Iris pigment epithelial cell (primary cell): ENCODE measurements around the gene PCDH20.
A peak's percentile ranks its signal among the peaks of the same experiment; 100 is the strongest.
"Not testable (repeated sequence)": the region's sequence is repeated elsewhere in the genome, so short reads cannot be mapped to it uniquely, and the experiment has no call there.

Source experiments
- DNase-seq: peaks from one replicate; pipeline ENCODE4 v3.0.0-alpha.2; 2011; ENCODE audit warnings: low read depth

PCDH20 gene

GRCh38 chr13:61415749-61416148, at the start of gene PCDH20:
Gene PCDH20, minus strand, starts transcription at chr13:61415849. Its CDS starts 691 bp downstream, at chr13:61415158.
- no peak for DNase-seq

GRCh38 chr13:61463024-61463423, 47.4 kb upstream of the PCDH20 start:
- DNase-seq, result no peak

DNA sequence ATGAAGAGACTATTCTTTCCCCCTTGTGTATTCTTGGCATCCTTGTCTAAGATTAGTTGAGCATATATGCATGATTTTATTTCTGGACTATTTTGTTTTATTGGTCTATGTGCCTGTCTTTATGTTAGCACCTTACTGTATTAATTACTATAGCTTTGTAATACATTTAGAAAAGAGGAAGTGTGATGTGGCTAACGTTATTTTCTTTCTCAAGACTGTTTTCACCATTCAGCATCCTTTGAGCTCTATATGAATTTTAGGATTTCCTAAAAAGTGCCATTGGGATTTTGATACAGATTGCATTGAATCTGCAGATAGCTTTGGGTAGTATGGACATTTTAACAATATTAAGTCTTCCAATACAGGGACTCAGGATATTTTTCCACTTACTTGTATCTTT, 37.5 kb upstream of the PCDH20 start:
- no peak for DNase-seq

- DNase-seq, result no peak
Observed at GRCh38 chr13:61432029-61432428, 16.4 kb upstream of the PCDH20 start.

GRCh38 chr13:61423915-61424314, 8.3 kb upstream of the PCDH20 start:
- no peak for DNase-seq

- DNase-seq, result no peak
Observed at GRCh38 chr13:61417086-61417570, 1.5 kb upstream of the PCDH20 start.

DNA sequence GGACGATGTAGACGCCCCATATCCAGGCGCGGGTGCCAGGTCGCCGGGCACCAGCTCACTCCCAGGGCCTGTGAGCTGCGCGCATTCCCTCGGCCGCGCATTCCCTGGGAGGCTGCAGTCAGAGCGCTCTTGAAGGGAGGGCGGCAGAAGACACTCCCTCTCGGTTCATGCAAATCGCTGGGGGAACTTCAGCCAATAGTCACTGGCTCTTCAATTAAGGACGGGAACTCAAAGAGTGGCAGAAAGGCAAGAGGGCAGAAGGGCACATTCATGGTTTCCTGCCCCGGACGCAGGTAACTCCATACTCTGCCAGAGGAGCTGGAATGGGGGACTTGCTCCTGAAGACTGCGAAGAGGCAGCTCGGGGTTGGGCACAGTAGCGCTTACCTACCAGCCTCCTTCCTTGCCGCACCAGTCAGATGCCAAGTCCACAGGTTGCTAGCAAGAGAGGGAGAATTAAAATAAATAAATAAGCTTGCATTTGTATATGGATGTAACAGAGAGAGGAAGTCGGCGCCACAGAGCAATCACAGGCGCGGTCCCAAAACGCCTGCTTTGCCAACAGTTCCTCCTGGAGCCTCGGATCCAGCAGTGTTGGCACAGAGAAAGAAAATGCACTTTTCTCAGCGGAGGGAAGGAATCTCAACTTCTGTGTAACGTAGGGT, 459 bp downstream of the PCDH20 start:
- peak; percentile 16 for DNase-seq

GRCh38 chr13:61414686-61415057, 977 bp downstream of the PCDH20 start:
- no peak for DNase-seq

DNA sequence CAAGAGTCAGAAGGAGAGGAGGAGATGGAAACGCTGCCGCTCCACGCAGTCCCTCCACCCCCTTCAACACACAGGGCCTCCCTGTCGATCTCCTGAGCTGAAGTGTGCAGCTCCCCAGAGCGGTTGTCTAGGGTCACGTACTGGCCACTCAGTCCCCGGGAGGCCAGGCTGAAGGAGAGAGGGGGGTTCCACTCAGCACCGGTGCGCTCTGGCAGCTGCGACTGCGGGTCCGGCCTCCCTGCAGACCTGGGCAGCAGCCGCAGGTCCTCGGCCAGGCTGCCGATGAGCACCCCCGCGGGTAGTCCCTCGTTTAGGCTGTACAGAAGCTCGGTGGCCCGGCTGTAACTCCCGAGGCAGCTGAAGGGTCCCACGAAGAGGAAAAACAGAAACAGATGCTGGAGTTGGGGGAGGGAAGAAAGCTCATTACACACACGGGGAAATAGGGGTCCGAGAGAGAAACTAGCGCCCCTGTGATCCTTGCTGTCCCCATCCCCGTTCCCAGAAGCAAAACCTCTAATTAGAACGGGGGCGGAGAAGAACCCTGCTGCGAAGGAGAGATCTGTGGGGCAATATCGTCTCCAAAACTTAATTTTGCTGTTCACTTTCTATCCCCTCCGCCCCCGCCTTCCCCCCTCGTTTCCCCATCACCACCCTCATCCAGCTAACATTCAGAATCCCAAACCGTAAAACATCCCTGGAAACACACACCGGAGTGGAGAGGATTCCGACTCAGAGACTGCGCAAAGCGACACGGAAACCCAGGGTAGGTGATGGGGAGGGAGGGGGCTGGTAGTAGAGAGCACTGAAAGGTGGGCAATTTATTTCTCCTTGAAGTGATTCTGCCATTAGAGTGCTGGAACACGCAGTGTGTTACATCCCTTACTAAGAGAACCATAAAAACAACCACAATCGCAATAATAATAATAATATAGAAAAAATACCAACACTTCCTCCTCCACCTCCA, 1.8 kb downstream of the PCDH20 start:
- DNase-seq, result no peak

GRCh38 chr13:61410669-61411297, 4.9 kb downstream of the PCDH20 start:
- peak; percentile 7 for DNase-seq

GRCh38 chr13:61410266-61410665, 5.4 kb downstream of the PCDH20 start:
- no peak for DNase-seq

GRCh38 chr13:61408571-61408970, 7.1 kb downstream of the PCDH20 start:
- DNase-seq, result no peak

- DNase-seq, result no peak
Observed at GRCh38 chr13:61406275-61406674, 9.4 kb downstream of the PCDH20 start.

GRCh38 chr13:61396121-61396520, 19.5 kb downstream of the PCDH20 start:
- no peak for DNase-seq

DNA sequence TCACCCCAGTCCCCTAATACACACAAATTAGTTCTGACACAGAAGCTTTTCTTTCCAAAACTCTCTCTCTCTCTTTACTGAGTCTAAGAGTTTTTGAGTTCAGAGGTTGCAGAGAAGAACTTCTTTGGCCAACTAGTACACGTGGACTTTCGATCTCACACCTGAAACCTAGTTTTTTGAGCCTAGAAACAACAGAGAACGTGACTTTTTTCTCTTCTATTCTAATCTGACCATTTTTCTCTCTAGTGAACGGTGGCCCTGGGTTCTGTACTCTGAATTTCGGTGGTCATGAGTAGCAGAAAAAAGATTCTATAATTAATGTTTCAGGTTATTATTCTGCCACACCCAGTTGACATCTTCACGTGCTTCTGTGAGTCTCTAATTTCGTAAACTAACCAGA, 24.2 kb downstream of the PCDH20 start:
- no peak for DNase-seq

DNA sequence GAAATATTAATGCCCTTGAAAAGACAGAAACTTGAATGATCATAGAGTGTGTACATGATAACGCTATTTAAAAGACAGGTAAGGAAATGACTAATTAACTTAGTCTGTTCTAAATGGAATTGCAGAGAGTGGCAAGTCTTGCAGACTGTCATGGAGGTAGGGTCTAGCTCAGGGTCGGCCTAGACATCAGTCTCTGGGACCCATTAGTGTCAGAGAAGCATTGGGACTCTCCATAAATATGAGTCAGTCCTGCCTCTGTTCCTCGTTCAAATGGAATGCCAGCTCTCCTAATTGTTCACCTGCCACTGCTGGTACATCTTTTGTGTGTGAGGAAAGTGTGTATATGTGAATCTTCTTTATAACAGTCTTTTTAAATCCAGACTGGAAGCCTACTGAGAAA, 28.0 kb downstream of the PCDH20 start:
- DNase-seq, result no peak

- DNase-seq, result no peak
Observed at GRCh38 chr13:61383111-61383510, 32.5 kb downstream of the PCDH20 start.

DNA sequence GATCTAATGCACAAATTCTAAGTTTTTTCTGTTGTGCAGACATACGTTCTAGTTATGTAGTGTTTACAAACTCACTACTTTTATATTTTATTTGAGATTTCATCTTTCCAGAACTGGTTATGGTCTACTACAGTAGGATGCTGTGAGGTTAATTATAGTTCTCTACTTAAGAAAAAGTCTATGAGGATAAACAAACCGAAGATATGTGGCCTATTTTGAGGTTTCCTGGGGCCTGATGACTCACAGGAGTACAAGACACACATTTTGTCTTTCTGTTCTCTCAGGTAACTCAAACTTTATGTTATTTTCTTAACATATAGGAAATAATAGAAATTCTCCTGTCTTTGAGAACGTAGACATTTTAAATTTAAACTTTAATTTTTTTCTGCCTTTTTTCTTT, 45.1 kb downstream of the PCDH20 start:
- DNase-seq, result no peak

GRCh38 chr13:61364690-61365089, 51.0 kb downstream of the PCDH20 start:
- DNase-seq, result not testable (repeated sequence)

DNA sequence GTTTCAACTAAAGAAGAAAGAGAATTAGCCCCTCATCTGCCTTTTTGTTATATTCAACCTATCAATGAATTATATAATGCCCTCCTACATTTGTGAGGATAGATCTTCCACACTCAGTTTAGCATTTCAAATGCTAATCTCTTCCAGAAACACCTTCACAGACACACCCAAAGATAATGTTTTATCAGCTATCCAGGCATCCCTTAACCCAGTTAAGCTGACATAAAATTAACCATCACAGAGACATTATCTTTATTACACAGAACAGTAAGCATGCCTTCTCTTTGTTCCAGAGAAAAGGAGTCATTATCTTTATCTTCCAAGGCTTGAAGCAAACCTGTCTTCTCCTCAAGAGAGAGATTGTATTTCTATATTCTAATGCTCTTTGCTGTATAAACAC, 53.1 kb downstream of the PCDH20 start:
- no peak for DNase-seq
